ENCODE data around the gene TFAP2A.

DNA sequence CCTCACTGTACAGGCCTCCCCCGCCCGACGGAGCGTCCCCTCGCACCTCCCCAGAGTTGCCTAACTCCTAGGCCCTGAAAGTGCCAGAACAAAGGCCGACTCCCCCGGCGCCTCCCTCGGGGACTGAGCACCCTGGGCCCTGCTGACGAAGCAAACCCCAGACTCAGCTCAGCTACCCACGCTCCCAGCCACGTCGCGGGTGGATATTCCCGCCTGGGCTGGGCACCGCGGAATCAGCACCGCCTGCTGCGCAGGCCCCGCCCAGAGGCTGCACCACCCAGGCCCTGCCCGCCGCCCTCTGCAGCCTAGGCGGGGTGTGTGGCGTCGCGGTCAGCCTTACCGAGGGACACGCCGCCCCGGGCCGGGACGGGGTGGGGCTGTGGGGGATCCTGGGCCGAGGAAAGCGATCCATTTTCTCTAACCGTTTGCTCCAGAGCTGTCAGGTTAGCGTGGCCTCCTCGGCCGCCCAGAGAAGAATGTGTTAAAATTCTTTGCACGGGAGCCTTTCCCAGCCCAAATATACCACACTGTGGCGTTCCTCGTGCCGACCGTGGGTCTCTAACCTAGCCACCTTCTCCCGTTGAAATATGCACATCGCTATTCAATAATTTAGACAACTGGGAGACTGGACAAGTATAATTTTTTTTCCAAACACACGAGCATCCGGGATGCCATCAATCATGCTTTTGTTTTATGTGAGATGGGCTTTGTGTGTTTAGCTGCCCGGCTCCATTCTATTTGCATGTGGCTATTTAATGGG lies 31.4 kb downstream of the TFAP2A start:
- TF ChIP-seq POLR2AphosphoS5 (IDR thresholded peaks at IDR 0.05; ENCODE audit: borderline replicate concordance, low read depth, low read length): no peak
- TF ChIP-seq EZH2 (IDR thresholded peaks at IDR 0.05): no peak
- TF ChIP-seq FOXP2 (optimal IDR thresholded peaks at IDR 0.05; ENCODE audit: control extremely low read depth, extremely low read length, insufficient read depth): no peak
